GM21367 (cell line): ENCODE measurements around the gene CYP1A2.
"Not testable (repeated sequence)": the region's sequence is repeated elsewhere in the genome, so short reads cannot be mapped to it uniquely, and the experiment has no call there.

Experiments used
- ATAC-seq: cut with Tn5 transposase; IDR thresholded peaks from one replicate; pipeline ENCODE4 v1.9.1; 2021; ENCODE audit not compliant: unreplicated experiment

Gene CYP1A2

DNA sequence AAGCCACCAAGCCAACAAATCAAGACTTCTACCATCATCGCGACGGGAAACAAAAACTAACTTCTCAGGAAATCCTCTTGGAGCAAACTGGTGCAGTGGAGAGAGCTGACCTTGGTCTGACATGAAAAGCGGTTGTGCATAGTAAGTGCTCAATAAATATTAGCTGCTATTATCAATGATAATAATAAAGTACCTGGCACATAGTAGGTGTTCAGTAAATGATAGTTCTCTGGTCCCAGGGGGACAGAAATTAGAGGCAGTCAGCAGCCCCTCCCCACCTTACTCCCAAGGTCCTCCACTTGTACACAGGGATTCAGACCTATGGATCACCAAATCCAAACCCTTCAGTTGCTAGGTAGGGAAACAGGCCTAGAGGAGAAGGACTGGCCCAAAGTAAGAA, 27.2 kb downstream of the CYP1A2 start:
- ATAC-seq = no peak

DNA sequence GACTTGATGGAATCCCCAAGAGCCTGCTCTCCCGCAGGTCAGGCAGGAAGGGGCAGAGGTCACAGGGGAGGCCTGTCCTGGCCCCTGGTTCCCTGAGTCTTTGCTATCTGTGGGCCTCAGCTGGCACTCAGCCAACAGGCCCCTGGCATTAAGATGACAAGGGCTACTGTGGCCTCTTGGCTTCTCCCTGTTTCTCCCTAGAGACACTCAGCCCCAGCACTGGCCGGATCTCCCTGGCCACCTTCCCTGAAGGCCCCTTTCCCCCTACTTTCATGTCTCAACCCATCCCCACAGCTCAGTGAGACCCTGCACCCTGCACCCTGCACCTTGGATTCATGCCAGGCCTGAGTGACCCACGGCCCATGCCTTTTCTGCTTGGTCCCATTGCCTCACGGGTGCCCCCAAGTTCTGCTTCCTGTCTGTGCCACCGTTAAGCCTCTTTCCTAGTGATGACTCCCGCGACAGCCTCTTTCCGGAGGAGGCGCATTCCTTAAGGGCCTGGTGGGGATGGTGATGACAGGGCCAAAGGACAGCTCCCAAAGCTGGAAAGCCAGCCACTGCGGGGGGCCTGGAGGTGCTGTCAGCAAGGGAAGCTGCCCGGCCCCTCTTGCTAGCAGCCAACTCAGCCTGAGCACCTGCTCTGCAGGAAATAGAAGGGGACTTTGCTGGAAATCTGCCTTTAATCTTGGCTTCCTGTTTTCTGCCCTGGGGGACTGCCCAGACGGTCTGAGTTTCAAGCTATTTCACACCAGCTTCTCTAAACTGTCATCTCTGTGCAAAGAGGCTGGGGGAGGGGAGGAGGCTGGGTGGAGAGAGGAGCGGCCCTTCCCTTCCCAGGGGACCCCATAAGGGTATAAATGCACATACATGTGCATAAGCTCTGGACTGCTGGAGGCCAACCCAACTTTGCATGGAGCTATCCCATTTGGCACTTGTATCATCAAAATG, 28.4 kb downstream of the CYP1A2 start:
- no peak for ATAC-seq

DNA sequence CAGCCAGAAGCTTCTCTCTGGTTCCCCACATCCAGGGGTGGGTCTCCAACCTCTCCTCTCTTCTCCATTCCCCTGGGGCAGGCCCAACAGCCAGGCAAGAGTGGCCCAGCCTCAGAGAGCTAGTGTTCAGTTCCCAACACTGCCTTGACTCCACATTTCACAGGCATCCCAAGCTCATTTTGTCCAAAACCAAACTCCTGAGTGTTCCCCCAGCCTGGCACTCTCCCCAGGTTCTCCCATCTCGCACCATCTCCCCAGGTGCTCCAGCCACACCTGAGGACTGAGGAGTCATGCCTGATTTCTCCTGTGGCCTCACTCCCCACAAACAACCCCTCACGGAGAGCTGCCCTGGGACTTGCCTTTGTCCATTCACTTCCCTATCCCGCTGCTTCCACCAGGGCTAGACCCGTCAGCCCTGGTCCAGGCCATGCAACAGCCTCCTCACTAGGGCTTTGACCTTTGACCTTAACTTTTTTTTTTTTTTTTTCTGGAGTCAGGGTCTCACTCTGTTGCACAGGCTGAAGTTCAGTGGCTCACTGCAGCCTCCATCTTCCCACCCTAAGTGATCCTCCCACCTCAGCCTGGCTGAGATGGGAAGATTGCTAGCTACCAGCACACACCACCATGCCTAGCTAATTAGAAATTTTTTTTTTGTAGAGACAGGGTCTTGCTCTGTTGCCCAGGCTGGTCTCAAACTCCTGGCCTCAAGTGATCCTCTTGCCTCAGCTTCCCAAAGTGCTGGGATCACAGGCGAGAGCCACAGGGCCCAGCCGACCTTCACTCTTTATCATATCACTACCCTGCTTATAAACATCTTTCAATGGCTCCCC, 29.3 kb downstream of the CYP1A2 start:
- no peak for ATAC-seq

DNA sequence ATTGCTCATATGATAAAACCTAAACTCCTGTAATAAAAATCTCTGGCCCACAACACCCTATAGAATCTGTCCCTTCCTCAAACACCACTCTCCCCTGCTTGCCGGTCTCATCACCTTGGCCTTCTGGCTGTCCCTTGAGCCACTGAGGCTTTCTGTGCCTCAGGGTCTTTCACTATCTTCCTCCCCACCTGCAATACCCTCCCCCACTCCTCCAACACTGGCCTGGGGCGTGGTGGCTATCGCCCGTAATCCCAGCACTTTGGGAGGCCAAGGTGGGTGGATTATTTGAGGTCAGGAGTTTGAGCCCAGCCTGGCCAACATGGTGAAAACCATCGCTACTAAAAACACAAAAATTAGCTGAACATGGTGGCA, 29.9 kb downstream of the CYP1A2 start:
- ATAC-seq = no peak

DNA sequence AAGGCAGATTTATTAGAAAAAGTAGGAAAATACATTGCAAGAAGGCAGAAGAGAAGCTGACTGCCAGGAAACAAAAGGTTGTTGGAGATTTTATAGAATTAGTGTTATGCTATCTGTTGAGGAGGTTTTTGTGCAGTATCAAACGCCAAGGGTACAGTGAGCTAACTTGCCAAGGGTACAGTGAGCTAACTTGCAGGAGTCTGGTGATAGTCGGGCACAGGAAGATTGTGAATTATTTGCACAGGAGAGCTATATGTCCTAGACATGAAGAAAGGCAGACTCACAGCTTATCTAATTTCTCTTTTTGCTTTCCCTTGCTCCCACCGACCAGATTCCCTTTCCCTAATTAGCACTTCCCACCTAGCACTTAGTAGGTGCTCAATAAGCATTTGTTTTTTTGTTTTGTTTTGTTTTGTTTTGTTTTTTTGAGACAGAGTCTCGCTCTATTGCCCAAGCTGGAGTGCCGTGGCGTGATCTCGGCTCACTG, 30.6 kb downstream of the CYP1A2 start:
- ATAC-seq = no peak

DNA sequence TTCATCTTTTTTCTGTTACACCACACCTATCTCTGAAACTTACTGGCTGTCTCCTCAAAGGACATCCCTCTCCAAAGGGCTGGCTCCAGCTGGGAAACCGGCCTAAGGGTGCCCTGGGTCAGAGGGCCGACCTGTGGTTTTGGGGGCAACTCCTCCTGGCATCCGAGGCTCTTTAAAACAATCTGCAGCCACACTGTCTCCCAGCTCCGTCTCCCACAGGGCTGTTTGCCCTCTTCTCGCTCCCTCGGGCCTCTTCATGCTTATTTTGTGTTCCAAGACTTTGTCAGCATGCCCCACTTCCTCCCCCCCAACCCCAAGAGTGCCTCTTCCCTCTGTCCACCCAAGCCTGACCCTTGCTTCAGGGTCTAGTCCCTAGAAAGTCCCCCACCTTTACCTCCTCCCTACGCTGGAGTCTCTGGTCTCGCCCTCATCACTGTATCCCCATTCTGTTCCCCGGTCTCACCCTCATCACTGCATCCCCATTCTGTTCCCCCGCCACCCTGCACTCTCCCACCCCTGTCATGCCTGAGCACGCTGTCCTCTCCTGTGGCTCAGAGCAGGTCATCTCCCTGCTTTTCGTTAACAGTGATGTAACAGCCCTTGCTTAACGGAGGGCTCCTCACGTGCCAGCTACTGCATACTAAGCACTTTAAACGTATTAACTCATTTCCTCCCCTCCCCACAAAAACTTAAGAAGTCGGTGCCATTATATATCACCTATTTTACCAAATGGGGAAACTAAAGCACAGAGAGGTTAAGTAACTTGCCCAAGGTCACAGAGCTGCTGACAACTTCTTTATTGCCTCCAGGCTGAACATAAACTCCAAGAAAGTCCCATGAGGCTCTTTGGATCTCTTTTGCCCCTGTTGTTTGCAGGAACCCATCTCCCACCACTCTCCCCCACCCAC, 32.1 kb downstream of the CYP1A2 start:
- ATAC-seq = no peak

DNA sequence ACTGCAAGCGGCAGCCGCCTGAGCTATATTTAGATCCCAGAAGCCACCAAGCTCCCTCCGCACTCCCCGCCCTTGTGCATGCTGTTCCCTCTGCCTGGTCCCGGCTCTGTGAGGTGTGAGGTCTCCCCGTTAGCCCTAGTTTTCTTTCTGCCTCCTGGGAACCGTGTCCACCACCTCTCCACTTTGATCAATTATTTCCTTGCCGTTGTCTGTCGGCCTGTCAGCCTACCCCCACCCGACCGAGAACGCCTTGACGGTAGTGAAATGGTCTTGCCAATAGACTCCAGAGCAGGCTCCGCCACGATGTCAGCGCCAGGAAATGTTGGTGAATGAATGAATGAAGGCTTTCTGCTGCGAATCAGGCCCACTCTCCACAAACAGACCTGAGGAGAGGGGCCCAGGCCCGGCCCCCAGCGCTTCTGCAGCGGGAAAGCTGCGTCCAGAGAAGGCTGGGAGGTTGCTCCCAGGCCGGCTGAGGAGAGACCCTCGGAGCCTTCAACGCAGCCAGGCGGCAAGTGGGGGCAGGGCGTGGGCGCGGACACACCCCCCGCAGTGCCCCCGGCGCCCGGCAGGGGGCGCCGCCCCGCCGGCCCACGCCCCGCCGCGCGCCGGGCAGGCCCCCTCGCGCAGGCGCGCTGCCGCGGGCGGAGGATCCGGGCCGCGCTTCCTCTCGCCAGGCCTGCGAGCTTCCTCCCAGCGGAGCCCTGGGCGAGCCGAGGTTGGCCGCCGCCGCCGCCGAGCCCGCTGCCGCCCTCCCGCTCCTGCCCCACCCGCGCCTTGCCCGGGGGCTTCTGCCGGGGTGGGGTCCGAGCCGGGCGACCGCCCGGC, 33.0 kb downstream of the CYP1A2 start, which contains the start of gene CSK:
TSS of gene CSK (plus strand) at position 650 of the 828 bp plus-strand sequence. CDS start 16,218 bp downstream, outside the sequence.
- ATAC-seq = peak; percentile 18

DNA sequence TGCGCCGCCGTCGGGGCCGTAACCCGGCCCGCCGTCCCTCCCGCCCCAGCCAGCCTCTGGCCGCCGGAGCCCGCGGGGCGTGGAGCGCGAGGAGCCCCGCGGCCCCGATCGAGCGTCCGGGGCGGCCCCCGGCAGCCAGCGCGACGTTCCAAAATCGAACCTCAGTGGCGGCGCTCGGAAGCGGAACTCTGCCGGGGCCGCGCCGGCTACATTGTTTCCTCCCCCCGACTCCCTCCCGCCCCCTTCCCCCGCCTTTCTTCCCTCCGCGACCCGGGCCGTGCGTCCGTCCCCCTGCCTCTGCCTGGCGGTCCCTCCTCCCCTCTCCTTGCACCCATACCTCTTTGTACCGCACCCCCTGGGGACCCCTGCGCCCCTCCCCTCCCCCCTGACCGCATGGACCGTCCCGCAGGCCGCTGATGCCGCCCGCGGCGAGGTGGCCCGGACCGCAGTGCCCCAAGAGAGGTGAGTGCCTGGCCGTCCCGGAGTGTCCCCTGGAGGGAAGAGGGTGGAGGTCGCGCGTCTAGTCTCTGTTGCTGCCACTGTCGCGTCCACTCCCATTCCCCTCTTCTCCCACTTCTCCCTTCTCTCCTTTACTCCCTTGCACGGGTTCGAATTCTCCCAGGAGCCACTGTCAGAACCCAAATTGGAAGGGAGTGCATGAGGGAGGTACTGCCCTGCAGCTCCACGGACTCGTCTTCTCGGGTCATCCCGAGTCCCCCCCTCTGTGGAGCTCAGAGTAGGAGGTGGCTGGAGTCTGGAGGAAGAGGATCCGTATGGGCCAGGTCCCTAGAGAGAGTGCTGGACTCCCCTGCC, 33.8 kb downstream of the CYP1A2 start:
- ATAC-seq = no peak

DNA sequence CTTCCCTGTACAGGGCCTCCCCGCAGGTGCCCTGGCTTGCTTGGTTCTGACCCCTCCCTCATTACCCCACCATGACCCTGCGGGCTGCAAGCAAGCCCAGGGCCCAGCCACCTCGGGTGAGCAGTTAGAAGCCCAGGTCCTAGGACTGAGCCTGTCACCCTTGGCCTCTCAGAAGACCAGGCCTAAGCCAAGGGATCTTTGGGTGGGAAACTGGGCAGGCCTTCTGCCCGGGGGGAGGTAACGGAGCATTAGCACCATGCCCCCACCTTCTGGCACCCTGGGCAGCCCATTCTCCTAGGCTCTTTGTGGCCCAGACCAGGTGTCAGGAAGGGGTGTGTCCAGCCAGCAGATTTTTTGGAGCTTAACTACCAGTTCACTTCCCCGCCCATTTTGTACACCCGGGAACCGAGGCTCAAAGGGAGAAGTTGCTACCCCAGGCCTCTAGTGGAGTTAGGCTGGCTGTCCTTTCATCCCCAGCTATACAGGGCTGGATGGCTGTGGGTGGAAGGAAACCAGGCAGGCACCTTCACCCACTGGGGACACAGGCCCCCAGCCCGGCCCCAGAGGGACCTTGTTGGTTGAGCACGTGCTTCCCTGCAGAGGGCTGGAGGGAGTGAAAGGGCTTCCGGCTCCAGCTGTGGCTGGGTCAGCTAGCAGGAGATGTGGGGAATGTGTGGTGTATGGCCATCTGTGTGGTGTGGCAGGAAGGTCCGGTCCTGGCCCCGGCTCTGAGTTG, 34.6 kb downstream of the CYP1A2 start:
- no peak for ATAC-seq

DNA sequence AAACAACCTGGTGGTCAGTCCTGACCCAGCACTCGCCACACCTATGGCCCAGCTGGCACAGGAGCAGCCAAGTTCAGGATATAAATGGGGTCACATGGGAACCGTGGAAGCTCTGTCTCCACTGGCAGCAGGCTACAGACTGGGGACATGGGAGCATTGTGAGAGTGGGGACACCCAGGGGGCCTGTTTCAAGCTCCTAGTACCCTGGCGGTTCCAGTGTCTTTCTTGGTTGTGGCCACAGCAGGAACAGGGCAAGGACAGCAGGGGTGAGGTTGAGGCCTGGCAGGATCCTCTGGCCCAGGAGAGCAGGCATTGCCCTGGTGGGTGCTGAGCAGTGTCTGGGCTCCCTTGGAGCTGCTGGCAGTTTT, 35.1 kb downstream of the CYP1A2 start:
- ATAC-seq = no peak

DNA sequence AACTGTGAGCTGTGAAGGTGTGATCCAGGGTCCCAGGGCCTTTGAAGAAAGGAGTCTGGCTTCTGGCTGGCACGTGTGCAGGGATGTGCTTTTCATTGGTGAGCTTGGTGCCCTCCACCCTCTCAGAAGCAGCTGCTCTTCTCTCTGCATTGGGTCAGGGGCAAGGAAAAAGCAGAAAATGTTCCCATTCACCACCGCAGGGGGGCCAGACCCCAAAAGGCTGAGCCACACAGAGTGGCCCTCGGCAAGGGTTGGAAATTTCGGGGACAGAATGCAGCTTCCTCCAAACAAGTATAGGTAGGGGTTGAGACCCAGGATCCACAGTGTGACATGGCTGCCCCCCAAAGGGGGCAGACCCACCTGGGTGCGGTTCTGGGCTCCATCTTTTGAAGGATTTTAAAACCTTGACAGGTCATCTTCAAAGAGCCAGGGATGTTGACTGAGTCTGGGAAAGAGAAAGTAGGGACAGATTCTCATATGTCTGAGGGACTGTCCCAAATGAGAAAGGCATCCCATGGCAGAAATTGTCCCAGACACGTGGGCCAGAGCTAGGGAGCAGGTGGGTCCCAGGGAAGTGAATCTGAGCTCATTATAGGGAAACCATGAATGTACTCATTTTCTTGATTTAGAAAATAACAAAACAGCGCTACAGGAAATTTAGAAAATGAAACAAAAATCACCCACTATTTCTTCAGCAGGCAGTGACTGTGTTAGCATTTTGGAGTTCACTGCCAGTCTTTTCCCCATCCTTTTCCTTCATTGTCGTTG, 36.0 kb downstream of the CYP1A2 start:
- no peak for ATAC-seq

DNA sequence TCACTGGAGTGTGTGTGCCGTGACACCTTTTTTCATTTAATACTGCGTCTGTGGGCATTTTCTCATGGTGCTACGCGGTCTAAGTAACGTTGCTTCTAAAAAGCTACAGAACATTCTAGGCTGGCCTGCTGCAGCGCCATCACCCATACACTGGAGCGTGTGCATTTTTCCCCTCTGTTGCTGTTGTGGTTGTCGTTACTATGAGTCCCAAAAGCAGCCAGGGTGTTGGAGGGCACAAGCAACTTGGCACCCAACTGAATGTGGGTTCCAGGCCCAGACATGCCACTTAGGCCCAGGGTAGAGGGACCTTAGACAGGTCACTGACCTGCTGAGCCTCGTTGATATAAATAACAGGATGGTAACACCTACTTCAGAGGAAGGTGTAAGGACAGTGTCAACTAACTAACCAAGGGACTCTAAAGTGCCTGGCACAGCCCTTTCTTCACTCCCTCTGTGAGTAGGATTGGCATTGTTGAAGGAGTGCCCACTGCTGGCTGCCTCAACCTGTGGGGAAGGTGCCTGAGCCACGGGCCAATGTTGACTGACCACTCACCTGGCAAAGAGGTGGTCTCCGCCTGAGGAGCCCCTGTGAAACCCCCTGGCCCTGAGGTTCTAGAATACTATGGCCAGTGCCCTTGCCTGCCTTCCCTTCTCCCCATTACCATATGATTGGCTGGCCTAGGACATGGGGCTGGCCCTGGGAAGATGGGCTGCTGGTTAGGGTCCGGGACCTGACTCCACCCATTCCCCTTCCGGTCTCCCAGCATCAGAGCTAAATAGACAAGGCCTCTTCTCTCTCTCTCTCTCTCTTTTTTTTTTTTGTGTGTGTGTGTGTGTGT, 36.8 kb downstream of the CYP1A2 start:
- no peak for ATAC-seq

DNA sequence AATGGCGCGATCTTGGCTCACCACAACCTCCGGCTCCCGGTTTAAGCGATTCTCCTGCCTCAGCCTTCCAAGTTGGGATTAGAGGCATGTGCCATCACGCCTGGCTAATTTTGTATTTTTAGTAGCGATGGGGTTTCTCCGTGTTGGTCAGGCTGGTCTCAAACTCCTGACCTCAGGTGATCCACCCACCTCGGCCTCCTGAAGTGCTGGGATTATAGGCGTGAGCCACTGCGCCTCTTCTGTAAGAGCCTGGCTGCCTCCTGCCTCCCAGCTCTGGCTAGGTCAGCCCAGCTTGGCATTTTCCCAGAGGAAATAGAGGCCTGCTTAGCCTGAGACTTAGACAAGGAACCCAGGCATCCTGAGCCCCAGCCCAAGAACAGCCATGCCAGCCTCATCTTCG, 37.4 kb downstream of the CYP1A2 start:
- ATAC-seq = not testable (repeated sequence)

DNA sequence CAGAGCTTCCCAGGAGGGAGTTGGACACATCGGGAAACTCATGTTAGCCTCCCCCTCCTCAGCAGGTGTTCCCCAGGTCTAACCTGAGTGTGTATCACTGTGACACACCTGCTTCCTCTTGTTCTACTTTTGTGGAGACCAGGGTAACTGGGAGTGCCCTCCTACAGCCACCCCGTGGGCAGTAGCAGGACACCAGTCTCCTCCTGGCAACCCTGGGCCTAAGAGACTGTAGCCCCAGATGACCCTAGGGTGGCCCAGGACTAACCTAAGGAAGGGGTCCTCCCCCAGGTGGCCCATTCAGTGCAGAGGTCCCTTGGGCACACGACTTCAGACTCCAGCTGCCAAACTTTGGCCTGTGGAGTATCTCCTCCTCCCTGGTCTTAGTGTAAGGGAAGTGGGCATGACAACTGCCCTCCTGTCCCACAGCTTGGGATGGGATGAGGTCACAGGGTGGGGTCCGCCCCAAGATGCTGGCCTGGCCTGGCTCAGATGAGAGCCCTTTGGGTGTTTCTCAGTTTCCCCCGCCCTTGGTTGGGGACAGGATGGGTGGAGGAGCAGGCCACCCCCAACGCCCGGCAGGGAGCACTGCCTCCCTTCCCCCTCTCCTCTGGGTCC, 38.0 kb downstream of the CYP1A2 start:
- ATAC-seq = no peak

DNA sequence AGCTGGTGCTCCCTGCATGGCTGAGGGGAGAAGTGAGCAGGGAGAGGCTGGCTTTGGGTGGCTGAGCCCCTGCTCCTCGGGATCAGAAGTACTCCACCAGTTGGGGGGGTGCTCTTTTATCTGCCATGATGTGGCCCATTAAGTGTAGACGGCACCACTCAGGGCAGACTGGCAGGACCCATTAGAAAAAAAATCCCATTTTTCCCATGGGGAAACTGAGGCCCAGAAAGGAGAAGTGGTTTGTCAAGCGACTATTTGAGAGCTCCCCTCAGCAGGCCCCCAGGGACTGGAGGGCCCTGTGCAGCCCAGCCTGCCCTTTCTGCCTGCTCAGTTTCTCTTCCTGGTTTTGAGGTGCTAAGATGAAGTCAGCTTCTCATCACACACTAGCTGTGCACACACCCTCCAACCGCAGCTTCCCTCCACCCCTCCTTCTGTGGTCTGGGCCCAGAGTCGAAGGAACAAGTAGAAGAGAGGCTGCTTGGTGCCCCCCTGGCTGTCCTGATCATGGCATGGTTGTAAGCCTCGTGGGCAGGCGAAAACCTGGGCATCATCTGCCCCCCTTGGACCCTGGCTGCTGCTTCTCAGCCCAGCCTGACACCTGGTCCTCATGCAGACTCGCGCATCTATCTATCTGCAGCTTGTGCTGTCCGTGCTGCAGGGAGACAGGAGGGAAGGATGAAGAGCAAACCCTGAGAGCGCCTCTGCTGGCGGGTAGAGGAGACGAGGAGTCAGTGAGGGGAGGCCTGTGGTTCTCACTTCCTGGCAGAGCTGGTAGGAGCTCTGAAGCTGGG, 38.8 kb downstream of the CYP1A2 start:
- peak; percentile 29 for ATAC-seq
